Omental fat pad (tissue), 4 donors: Measurements from ENCODE around the gene HLCS. TPM values are rescaled to one million over a fixed set of nuclear protein-coding genes. Genes with fewer than 3 reads are reported as not detected.
A peak's percentile ranks its signal among the peaks of the same experiment; 100 is the strongest.

Source experiments
- ATAC-seq: fragments of 150-250 bp; one replicate; pipeline ENCODE4 v1.9.1; 2016; ENCODE audit warnings: mild to moderate bottlenecking, moderate library complexity; ENCODE audit not compliant: low FRiP score
- DNase-seq: peaks from one replicate; pipeline ENCODE4 v3.0.0-alpha.2; 2019; ENCODE audit warnings: low spot score
- CTCF ChIP-seq, 3 donors: fragments of 450-650 bp; IDR thresholded peaks; one replicate each; pipeline ENCODE4 v1.5.1; 2016 to 2017; ENCODE audit warnings: antibody characterized with exemption in 3 of 3, mild to moderate bottlenecking in 3 of 3, moderate library complexity in 2 of 3
- total RNA-seq, 4 donors: library from RNA; depleted of rRNA; stranded (reverse); fragments of >200 nt; gene quantifications; one replicate each; pipeline ENCODE4 v1.1.0, GENCODE V29; 2016

Gene HLCS
- total RNA-seq, 4 donors from 2014 or later, result 14.3 to 19.3 (median 17.6) TPM

- TF ChIP-seq CTCF (IDR thresholded peaks at IDR 0.05), result no peak
- DNase-seq, result no peak
- no peak for ATAC-seq
Observed at GRCh38 chr21:36888466-36888865, 78.0 kb downstream of the HLCS start.

GRCh38 chr21:36887963-36888362 lies 78.5 kb downstream of the HLCS start:
- TF ChIP-seq CTCF (IDR thresholded peaks at IDR 0.05), result no peak
- ATAC-seq (no peak), DNase-seq (no peak)

GRCh38 chr21:36883532-36884486 lies 82.7 kb downstream of the HLCS start:
- ATAC-seq, result no peak
- TF ChIP-seq CTCF (IDR thresholded peaks at IDR 0.05), result no peak
- no peak for DNase-seq

GRCh38 chr21:36882776-36883175 lies 83.7 kb downstream of the HLCS start:
- ATAC-seq (peak; percentile 58), DNase-seq (no peak)
- no peak for TF ChIP-seq CTCF (IDR thresholded peaks at IDR 0.05)

GRCh38 chr21:36881228-36881627 lies 85.2 kb downstream of the HLCS start:
- DNase-seq (no peak), ATAC-seq (no peak)
- no peak for TF ChIP-seq CTCF (IDR thresholded peaks at IDR 0.05)

GRCh38 chr21:36879827-36880226 lies 86.6 kb downstream of the HLCS start:
- TF ChIP-seq CTCF (IDR thresholded peaks at IDR 0.05), result no peak
- DNase-seq (no peak), ATAC-seq (no peak)

GRCh38 chr21:36877741-36878140 lies 88.7 kb downstream of the HLCS start:
- no peak for ATAC-seq
- DNase-seq, result no peak
- no peak for TF ChIP-seq CTCF (IDR thresholded peaks at IDR 0.05)
